HG03060 (cell line): ENCODE data around the gene PSAPL1.

ENCODE experiments used
- ATAC-seq: cut with Tn5 transposase; IDR thresholded peaks from one replicate; pipeline ENCODE4 v1.9.1; 2021; ENCODE audit warnings: low read depth, moderate number of reproducible peaks; ENCODE audit not compliant: unreplicated experiment

Gene PSAPL1

DNA sequence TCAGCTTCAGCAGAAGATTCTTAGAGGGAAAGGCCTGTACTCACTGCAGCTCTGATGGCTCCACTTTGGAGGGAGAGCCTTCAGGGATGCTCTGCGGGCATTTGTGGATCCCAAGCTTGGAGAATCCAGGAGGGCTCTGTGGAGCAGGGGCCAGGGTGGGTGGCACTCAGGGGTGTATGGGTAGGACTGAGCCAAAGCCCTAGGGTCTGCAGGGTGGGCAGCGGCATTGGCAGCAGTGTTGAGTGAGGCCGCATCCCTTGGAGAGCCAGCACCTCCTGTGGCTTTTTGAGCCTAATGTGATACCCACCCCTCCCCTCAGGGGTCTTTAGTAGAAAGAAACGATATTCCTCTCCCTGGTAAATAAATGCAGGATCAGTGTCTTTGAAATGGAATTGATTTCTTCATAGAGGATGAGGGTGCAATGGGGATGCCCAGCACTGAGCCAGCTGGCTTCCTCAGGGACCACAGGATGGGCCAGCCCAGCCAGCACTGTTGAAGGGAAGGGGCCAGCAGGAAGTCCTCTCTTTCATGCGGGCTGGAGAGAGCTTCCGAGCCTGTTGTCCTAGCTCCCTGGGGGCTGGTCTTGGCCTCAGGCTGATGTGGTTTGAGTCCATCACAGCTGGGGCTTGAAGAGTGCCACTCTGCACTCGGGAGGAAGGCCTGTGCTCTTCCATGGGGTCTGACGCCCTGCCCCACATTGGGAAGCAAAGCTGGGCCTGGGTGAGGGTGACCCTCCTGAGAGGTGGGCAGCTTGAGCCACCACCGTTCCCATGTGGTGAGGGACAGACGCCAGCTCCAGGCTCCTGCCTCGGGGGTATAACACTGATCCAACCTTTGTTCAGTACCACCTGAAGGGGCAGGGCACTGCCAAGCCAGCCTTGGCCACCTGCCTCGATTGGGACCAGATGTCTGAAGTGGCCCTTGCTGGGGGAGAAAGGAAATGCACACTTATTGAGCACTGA, 49.5 kb downstream of the PSAPL1 start:
- ATAC-seq: no peak

DNA sequence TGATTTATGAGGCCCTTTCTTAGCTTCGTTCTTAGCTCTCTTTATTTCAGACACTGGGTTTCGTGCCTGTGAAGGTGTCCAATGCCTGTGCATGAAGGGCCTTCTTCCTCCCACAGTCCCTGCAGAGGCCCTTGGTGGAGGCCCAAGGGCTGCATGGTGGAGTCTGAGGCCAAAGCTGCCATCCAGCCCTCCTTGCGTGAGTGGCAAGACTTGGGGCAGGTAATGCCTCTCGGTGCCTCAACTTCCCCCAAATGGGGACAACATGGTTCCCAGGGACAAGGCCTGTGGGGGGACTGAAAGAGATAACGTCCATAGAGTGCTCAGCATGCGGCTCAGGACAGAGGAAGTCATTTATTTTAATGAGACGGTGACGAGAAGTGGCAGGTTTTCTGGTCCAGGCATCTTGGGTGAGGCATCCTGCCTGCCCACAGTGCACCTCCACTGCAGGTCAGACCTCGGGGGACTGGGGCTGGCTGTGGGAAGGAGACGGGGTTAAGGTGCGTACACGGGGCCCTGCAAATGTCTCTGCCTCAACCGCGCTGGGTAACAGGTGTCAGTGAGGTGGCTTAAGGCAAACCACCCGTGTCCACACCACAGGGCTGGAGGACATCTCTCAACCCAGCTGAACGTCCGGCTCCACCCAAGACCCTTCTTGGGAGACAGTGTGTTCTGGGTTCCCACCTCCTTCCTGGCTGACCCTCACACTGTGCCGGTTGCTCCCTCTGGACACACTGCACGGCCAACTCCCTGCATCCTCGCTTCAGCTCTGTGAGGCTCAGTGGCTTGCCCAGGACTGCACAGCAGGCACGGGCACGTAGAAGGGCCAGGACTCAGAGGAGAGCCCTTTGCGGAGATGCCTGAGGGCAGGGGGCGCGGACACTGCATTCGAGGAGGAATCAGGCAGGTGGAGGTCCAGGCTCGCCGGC, 50.5 kb downstream of the PSAPL1 start:
- no peak for ATAC-seq

DNA sequence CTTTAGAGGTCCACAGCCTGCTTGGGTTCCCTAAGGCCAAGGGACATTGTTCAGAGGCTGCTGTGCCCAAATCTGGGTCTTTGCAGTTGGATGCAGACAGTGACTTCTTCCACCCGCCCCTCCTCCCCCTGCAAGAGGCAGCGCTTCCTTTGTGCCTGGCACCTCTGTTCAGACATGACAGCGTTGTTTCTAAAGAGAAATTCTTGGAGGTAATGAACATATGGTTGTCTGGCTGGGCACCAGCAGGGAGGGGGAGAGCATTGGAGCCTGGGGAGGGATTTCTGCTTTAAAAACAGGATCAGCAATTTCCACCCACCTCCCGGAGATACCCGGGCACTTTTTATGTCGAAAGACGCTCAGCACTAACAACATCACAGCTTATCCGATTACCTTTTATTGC, 51.5 kb downstream of the PSAPL1 start:
- no peak for ATAC-seq

DNA sequence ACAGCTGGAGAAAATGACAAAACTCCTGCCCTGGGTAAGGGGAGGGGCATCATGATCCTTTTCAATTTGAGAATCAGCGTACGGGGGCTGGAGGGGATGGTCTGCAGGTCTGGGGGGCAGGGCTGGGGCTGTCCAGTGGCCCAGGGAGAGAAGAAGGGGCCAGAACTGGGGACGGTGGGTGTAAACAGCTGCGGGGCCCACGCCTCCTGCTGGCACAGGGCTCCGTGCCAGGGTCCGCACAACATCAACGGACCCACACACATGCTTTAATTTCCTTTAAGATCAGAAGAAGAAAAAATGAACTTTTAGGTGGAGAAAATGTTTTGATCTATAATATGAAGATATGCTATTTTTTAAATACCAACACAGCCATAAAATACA, 52.1 kb downstream of the PSAPL1 start:
- ATAC-seq: no peak

- no peak for ATAC-seq
Measured at GRCh38 chr4:7381890-7382633, 52.7 kb downstream of the PSAPL1 start.

GRCh38 chr4:7381221-7381889, 53.4 kb downstream of the PSAPL1 start:
- no peak for ATAC-seq
